ENCODE data around the gene ORM2. TPM values are rescaled to one million over a fixed set of nuclear protein-coding genes. Genes with fewer than 3 reads are reported as not detected.
A peak's percentile ranks its signal among the peaks of the same experiment; 100 is the strongest.

The ORM2 gene
- total RNA-seq, 1 donor from 2014 or later: not detected

DNA sequence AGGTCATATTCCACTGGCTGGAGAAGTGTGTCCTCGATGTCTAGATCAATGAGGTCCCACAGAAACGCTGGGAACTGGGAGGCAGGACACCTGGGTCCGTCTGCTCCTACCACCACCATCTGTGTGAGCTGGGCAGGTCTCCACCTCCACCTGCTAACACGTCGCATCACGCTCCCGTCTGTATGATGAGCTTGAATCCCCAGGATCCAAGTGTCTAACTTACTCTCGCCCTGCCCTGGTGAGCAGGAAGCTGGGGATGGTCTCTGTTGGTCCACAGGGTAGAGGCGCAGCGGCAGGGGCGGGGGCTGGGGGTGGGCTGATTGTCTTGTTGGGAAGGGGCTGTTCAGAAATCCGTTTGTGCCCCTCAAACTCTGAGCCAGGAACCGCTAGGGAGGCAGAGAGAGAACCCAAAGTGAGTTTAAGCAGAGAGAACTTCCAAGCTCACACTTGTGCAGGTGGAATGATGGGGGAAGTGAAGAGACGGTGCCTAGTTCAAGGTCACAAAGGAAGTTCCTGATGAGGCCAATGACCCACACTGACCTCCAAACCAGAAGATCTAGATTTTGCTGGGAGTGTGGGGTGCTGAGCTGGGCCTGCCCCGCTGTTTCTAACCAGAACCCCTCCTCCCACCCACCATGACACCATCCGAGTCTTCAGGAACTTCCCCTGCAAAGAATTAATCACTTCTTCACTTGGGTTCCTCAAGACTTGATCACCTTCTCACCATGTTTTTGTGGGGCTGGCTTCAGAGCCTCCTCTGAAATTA lies 21.1 kb downstream of the ORM2 start:
- DNase-seq: no peak

DNA sequence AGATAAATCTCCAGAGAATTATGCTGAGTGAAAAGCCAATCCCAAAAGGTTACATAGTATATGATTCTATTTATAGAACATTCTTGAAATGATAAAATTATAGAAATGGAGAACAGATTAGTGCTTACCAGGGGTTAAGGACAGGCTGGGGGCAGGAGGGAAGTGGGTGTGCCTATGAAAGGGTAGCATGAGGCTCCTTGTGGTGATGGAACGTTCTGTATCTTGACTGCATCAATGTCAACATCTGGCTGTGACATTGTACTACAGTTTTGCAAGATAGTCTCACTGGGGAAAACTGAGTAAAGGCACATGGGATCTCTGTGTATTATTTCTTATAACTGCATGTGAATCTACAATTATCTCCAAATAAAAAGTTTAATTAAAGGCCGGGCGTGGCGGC lies 22.3 kb downstream of the ORM2 start:
- no peak for DNase-seq

DNA sequence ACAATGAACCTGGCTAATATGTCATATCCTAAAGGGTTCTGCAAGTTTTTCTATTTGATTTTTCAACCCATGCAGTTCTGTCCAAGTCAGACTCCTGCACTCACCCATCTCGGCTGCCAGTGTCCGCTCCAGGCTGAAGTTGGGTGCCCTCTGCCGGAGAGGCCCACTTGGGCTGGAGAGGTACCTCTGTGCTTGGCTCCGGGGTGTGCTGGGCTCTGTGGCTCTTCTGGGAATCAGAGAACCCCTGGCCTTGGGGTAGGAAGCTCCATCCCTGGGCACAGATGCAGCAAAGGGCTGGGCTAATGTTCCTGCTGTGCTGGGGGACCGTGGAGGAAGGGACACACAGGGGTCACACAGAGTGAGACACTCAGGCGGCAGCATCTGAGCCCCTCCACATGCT lies 26.2 kb downstream of the ORM2 start:
- DNase-seq: no peak

DNA sequence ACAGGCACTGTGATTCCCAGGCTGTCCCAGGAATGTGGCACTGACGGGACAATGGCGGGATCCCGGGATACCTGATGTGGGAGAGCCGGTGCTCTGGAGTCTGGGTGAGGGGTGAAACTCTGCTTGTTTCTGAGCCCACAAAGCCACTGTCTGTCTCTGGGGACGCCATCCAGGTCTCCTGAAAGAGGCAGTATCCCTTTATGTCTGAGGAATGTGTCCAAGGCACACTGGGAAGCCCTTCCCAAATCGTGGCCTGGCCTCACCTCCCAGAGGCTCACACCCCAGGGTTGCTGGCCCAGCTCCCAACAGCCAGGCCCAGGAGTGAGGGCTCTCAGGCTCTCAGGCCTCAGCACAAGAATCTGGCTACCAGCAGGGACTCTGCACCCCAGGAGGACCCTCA lies 27.1 kb downstream of the ORM2 start:
- DNase-seq: no peak

DNA sequence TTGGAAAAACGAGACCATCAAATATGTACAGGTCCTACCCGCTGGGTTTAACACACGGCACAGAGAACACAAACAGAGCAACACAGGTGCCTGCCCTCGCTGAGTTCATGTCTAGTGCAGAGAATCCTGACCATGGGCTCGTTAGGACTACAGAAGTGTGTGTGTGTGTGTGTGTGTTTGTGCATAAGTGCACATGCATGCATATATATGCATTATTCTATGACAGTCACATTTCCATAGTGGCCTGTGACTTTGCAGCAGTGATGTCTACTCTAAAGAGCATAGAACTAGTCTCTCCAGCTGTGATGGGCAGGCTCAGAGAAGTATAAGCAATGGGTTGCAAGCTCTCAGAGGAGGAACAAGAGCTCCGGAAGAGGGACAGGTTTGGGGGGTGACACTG lies 27.7 kb downstream of the ORM2 start:
- no peak for DNase-seq

DNA sequence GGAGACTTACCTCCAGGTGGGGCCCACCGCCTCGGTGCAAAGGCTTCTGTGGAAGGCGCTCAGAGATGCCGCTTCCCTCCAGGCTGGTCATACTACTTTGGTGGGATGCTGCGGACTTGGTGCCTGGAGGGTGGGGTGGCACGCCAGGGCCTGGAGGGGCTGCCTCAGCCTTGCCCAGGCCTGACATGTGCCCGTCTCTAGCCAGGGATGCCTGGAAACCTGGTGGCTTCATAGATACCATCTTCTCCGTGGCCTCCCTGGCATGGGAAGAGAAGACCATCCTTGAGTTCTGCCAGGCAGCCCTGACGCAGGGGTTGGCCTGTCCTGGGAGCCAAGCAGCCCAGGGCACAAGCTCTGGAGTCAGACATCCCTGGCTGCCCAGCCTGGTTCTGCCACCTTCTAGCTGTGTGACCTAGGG lies 28.3 kb downstream of the ORM2 start:
- no peak for DNase-seq

DNA sequence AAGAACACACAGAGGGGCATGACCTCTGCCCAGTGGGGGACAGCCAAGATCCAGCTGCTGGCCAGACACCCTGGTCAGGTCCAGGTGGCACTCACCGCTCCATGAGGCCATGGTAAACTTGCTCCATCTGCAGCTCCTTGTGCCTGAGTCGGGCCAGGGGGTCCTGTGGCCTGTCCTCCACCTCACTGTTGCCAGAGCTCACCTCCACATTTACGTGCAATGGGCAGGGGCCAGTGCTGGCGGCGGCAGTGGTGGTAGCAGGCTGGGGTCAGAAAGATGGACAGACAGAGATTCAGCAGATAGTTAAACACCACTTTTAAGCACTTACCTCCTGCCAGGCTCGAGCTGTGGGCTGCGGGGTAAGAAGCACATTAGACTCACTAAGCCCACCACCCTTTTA lies 30.1 kb downstream of the ORM2 start:
- no peak for DNase-seq

DNA sequence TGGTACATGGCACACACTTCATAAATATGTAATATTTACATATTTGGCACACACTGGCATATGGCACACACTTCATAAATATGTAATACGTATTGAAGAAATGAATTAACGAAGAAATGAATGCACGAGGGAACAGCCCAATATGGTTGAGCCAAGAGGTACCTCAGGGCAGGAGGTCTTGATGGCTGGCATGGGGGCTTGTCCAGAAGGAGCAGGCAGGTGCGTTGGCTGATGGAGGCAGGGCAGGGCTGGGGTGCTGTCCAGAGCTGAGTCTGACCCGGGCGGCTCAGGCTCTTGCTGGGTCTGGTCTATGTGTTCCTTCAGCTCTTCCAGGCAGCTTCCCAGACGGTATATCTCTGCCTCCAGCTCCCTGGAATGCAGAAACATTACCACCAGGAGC lies 31.9 kb downstream of the ORM2 start:
- DNase-seq: no peak

DNA sequence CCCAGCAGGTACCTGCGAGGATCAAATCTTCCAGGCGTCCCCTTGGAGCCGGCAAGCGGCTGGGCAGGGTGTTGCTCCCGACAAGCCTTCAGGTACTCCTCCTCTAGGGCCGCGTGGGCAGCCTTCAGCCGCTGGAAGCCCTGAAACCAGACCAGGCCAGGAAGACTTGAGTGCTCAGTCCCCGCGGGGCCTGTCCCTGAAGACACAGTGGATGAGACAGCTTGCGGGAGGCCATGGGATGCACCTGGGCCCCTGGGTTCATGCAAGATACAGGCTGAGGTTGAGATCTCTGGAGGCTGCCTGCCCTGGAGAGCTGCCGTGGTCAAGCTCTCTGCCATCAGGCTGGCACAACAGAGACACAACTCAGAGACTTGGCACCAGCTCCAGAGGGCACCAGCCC lies 32.7 kb downstream of the ORM2 start:
- no peak for DNase-seq

DNA sequence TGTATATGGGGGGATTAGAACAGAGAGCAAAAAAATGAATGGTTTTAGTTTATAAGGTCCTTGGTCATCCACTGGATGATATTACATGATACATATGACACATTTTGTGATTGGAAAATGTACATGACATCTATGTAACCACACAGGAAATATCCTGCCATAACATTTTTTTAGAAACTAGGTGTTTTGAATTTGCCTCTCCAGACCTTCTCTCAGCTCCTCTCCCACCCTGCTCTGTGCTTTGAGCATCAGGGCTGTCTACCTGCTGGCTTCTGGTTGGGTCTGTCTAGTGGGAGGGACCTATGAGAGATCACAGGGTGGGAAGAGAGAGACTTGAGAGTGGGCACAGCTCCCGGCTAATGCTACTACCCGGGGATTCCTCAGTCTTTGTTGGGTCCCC lies 33.8 kb downstream of the ORM2 start:
- no peak for DNase-seq

DNA sequence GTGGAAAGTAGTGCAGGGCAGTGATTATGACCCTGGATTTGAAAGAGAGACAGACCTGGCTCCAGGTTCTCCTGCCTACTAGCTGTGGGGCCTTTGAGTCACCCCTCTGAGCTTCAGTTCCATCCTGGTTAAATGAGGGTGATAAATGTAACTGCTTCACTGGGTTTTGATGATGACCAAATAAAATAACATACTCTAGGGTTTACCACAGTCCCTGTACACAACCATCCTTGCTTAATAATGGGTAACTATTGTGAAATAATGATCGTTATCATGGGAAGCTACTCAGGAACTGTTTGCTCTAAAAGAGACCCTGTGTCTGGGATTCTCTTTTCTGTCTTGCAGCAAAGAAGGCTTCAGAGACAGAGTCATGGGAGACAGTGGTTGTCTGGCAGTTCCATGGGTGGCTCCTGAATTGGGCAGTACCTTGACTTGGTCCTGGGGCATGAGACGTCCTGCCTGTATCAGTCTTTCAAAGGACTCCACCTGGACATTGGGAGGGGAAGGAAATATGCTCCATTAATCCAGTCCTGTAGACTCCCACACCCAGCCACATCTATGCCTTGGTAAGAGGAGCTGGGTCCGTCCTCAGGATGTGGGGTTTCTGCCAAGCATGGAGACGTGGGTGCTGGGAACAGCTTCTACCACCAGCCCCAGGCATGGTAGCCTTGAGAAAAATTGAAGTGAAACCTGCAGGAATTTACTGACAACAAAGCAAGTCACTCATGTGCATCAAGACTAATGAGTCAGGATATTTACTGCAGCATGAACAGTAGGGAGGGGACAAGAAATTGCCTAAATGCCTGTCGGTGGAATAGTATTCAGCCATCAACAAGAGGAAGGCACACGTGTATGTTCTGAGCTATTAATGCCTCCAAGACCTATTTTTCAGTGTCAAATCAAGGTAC lies 34.7 kb downstream of the ORM2 start:
- no peak for DNase-seq

DNA sequence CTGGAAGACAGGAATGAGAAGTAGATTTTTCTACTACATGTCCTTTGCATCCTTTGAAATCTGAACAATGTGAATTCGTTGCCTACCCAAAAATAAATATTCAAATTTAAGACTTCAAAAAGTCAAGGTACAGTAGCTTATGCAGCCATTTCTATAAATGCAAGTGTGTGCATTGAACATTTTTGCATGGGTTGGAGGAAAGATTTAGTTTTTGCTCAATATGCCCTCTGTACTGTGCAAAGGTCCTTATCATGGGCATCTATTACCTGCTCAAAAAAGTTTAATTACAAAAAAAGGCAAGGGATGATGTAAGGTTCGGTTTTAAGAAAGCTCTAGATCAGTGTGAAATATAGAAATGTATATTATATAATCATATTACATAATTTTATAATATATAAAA lies 35.5 kb downstream of the ORM2 start:
- no peak for DNase-seq

DNA sequence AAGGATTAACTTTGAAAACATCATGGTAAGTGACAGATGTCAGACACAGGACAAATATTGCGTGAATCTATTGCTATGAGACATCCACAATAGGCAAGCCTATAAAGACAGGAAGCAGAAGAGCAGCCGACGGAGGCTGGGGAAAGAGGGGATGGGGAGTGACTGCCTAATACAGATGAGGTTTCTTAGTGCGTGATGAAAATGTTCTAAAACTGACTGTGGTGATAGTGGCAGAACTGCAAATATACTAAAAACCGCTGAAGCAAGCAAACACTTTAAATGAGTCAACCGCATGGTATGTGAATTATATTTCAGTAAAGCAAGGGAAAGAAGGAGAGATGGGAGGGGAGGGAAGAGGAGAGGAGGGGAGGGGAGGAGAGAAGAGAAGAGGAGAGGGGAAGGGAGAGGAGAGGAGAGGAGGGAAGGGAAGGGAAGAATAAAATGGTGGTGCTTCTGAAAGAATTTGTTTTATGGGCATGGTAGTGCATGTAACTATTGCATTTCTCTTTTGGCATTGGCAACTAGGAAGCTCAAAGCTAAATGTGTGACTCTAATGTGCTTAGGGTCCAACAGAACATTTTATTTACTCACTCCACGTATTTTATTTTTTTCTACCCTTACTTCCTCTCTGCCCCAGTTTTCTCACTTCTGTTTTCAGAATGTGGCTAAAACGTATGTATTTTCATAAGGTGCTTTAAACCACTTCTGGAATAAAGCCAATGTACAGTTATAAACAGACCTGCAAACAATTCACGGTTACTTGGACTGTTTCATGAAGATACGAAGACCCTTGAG lies 36.9 kb downstream of the ORM2 start:
- DNase-seq: no peak

DNA sequence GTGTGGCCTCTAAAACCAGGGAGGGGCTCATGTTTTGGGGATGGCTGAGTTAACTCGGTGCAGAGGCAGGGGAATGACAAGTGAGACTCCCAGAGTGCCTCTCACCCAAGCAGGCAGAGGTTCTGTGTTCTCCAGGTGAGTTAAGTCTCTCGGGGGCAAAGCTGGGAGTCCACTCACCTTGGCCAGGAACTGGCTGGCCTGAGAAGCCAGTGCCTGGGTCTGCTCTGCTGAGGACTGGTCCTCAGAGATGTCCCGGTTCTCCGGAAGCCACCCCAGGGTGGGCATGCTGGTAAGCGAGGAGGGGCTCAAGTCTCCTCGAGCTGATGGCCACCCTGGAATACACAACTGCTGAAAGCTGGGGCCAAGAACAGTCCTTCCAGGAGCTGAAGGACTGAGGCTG lies 37.7 kb downstream of the ORM2 start:
- no peak for DNase-seq

DNA sequence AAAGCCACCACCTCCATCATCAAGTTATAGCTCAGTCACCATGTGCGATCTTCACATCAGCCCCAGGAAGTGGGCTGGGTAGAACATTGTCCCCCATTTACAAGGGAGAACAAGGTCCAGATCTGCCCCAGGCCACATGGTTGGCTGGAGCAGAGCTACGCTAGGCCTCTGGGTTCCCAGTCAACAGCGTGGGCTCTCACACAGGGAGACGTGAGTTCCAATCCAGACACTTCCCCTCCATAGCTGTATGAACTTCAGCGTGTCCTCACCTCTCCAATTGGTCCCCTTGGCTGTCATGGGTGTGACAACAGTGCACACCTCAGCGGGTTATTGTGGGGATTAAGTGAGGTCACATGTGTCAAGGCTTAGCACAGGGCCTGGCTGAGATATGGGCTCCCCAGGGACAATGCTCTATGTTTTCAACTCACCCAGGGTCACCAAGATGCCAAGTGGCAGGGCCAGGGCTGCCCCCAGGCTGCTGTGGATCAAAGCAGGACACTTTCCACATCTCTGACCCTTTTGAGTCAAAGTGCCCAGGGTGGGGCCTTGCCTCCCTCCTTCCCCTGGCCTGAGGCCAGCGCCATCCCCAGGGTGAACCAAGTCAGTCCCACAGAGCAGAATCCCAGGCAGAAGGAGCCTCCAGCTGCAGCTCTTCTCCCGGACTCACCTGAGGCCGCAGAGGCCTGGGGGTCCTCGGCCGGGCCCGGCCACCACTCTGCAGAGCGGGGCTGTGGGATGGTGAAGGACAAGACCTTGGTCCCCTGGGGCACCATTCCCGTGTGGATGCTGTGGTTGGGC lies 38.3 kb downstream of the ORM2 start:
- no peak for DNase-seq

DNA sequence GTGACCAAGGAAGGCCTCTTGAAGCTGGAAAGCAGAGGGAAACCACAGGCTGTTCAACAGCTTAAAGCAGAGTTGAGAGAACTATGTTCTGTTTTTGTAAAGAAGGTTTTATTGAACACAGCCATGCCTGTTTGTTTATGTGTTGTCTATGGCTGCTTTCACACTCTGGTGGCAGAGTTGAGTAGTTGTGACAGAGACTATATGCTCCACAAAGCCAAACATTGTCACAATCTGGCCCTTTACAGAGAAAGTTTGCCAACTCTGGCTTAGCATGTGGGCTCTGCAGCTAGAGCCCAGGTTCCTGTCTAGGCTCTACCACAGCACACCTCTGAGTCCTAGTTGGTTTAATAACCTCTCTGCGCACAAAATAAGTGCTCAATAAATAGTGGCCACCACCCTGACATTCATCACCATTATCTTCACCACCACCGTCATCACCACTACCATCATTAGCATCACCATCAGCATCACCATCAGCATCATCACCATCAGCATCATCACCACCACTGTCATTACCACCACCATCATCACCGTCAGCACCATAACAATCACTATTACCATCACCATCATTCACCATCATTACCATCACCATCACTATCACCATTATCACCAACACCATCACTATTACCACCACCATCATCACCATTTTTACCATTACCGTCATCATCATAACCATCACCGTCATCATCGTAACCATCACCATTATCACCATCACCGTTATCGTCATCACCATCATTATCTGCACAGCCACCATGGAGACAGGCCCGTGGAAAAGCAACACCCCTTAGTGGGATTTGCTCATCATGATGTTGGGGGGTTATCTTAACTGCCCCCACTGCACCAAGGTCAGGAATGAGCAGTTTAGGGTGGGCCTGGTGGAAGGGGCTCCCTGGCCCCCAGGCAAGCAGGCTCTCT lies 39.8 kb downstream of the ORM2 start:
- DNase-seq: no peak

DNA sequence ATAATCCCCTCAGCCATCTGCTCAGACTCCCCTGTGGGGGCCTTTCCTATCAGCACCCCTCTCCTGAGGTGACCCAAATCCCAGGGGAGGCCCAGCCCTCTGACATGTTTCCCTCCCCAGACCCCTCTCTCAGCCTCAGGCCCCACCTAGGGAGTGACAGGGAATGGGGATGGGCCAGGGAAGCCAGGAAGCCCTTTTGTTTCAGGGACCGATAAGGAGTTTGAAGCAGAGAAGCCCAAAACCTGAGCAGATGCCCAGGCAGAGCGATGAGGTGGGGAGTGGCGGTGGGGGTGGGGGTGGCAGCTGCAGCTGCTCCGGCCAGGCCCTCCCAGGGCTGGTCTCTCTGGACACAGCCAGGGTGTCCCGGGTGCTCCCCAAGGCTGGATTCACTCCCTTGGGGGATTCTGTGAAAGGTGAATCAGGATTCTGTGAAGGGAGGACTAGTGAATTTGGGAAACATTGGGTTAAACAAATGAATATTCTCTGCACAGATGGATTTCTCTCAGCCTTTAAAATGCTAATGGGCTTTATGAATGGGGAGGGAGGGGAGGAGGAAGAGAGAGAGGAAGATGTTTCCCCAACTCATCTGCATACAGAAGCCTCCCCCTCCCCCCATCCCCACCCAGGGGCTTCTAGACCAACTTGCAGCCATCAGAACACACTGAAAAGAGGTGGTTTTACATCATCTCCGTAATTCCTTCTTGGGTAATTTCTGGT lies 40.7 kb downstream of the ORM2 start:
- DNase-seq: no peak

DNA sequence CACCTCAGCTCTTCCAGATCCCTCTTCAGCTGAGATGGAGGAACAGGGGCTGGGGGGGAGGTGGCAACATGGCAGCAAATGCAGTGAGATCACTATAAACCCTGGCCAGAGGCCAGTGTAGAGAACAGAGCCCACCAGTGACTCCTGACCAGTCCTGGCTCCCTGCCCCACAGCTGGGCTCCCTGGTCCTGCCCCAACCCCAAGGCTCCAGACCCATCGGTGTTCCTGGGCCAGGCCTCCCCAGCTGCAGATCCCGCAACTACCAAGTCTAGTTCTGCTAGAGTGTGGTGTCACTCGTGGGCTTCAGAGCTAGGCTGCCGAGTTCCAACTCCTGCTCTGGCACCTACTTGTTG lies 41.3 kb downstream of the ORM2 start:
- peak; percentile 76 for DNase-seq

DNA sequence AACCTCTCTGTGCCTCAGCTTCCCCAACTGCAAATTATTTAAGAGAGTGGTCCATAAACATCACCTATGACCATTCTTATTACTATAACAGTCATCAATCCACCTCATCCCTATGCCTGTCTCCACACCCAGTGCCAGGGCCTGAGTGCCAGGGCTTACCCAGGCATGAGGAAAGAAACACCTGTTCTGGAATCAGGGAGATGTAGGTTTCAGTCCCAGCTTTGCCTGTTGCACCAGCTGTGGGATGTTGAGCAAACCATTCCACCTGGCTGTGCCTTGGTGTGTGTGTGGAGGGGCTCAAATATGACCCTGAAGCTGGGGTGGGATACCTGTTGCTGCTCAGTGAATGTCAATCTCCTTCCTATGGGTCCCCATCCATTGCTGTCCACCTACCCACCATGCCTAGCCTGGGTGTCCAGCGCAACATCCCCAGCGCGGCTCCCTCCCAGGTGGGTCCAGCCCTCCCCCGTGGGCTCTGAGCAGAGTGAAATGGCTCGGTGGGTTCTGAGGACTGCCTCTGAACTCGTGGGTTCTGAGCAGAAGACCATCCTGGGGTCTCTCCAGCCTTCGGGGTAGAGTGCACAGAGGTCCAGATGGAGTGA lies 41.8 kb downstream of the ORM2 start:
- no peak for DNase-seq
